Peyer's patch (tissue), 4 donors: ENCODE results near the gene B4GALT4. TPM values are rescaled to one million over a fixed set of nuclear protein-coding genes. Genes with fewer than 3 reads are reported as not detected.

Source experiments
- DNase-seq, 3 donors: peaks; one replicate each; pipeline ENCODE4 v3.0.0-alpha.2; 2017 to 2019
- H3K27ac ChIP-seq, 4 donors: fragments of 200-600 bp; sonication (generic); one replicate each; pipeline ENCODE4 v1.5.1; 2016 to 2019
- H3K27me3 ChIP-seq, 2 donors: fragments of 200-600 bp; sonication (generic); one replicate each; pipeline ENCODE4 v1.5.1; 2019
- H3K36me3 ChIP-seq, 3 donors: fragments of 200-600 bp; sonication (generic); one replicate each; pipeline ENCODE4 v1.5.1; 2016 to 2019
- H3K4me1 ChIP-seq, 4 donors: fragments of 200-600 bp; sonication (generic); one replicate each; pipeline ENCODE4 v1.5.1; 2016 to 2019
- H3K4me3 ChIP-seq, 4 donors: fragments of 200-600 bp; sonication (generic); 1 replicate in 3 of 4; 2 replicates in 1 of 4; pipeline ENCODE4 v1.5.1; 2016 to 2019; ENCODE audit warnings: mild to moderate bottlenecking in 1 of 4
- H3K9me3 ChIP-seq, 4 donors: fragments of 200-600 bp; sonication (generic); one replicate each; pipeline ENCODE4 v1.5.1; 2016 to 2019; ENCODE audit warnings: mild to moderate bottlenecking in 1 of 4
- POLR2A ChIP-seq, 2 donors: fragments of 450-650 bp; IDR thresholded peaks; one replicate each; pipeline ENCODE4 v1.5.1; 2017; ENCODE audit warnings: antibody characterized with exemption in 2 of 2, mild to moderate bottlenecking in 2 of 2, moderate library complexity in 2 of 2
- total RNA-seq, 4 donors: library from RNA; depleted of rRNA; stranded (reverse); fragments of >200 nt; gene quantifications; one replicate each; pipeline ENCODE4 v1.1.0, GENCODE V29; 2016
- TF ChIP-seq, protein P1 (sequence below), 6 experiments: fragments of 450-650 bp in 4 of 6; fragments of 200-600 bp in 2 of 6; sonication (generic) in 1 of 6; IDR thresholded peaks; one replicate each; pipeline ENCODE4 v1.5.1; 2017 to 2019; ENCODE audit warnings: antibody characterized with exemption in 6 of 6, mild to moderate bottlenecking in 3 of 6, moderate library complexity in 1 of 6

Gene B4GALT4
- total RNA-seq, 4 donors from 2014 or later: 10.7 to 59.9 (median 47.9) TPM

DNA sequence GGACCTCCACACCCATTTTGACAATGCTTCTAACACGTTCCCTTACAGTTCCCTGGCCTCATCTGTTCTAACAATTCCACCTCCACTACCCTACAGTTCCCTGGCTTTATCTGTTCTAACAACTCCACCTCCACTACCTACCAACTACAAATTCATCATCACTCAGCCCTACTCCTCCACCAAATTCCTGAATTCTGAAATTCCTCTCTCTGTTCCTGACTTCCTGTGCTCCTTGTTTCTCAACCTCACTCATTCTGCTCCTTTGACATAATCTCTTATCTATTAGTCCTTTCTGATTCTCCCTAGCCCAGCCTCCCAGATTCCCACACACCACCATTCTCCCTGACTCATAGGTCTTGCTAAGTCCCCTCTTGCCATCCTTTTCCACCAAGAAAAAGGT is 44.8 kb downstream of the B4GALT4 start:
- TF ChIP-seq, protein P1, sequence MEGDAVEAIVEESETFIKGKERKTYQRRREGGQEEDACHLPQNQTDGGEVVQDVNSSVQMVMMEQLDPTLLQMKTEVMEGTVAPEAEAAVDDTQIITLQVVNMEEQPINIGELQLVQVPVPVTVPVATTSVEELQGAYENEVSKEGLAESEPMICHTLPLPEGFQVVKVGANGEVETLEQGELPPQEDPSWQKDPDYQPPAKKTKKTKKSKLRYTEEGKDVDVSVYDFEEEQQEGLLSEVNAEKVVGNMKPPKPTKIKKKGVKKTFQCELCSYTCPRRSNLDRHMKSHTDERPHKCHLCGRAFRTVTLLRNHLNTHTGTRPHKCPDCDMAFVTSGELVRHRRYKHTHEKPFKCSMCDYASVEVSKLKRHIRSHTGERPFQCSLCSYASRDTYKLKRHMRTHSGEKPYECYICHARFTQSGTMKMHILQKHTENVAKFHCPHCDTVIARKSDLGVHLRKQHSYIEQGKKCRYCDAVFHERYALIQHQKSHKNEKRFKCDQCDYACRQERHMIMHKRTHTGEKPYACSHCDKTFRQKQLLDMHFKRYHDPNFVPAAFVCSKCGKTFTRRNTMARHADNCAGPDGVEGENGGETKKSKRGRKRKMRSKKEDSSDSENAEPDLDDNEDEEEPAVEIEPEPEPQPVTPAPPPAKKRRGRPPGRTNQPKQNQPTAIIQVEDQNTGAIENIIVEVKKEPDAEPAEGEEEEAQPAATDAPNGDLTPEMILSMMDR (IDR thresholded peaks at IDR 0.05): no peak
- TF ChIP-seq POLR2A (IDR thresholded peaks at IDR 0.05): no peak
- Histone ChIP-seq H3K4me1 (no peaks in the 10 kb centered on the region), H3K27me3 (no peaks in the 10 kb centered on the region), H3K9me3 (no peaks in the 10 kb centered on the region), H3K27ac (no peak overlapping the region), H3K36me3 (no peaks in the 10 kb centered on the region), H3K4me3 (no peak overlapping the region)
- DNase-seq: no peak

DNA sequence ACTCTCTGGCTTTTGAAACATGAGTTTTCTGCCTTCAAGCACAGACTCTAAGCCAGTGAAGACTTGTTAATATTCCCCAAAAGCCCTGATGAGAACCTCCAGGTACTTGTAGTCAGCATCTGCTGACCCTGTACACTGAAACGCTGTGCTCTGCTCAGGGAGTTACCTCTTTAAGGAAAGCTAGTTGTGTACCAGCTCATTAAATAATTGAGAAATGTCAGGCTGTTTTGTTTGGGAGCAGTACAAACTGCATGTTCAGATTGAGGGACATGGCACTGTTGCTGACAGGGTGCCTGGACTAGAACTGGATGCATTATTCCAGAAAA is 45.6 kb downstream of the B4GALT4 start:
- Histone ChIP-seq H3K9me3 (no peaks in the 10 kb centered on the region), H3K4me3 (no peak overlapping the region), H3K27me3 (no peaks in the 10 kb centered on the region), H3K4me1 (no peaks in the 10 kb centered on the region), H3K27ac (no peak overlapping the region), H3K36me3 (no peaks in the 10 kb centered on the region)
- TF ChIP-seq, protein P1 (IDR thresholded peaks at IDR 0.05): no peak
- TF ChIP-seq POLR2A (IDR thresholded peaks at IDR 0.05): no peak
- DNase-seq: no peak

DNA sequence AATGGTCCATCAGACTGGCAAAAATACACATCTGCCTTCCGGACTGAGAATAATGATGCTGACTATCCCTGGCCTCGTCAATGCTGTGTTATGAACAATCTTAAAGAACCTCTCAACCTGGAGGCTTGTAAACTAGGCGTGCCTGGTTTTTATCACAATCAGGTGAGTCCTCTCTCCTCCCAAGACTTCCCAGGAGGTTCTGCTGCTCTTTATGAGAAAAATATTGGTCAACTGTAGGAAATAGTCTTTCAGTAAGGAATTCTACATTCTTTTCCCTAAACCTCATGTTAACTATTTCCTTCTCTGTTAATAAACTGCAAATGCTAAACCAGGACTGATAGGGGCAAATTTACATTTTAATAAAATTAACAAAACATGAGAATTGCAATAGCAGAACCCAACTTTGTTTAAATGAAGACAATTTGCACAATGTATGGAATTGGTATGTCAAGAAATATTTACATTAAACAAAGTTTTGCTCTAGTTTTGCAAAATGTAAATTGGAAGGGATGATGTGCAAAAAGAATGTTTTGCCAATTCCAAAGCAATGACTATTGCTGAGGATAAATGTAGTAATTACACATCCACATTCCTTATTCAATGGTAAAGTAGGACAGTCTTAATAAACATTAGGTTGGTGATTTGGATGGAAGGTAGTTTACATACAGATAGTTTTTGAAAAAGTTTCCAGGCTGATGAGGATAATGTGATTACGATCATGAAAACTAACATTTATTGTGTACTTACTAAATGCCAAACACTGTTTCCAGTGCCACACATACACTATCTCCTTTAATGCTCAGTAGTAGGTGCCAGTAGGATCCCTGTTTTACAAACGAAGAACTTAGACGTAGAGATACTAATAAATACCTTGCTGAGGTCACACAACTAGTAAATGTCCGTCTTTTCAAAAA is 46.2 kb downstream of the B4GALT4 start:
- Histone ChIP-seq H3K27me3 (no peaks in the 10 kb centered on the region), H3K36me3 (no peaks in the 10 kb centered on the region), H3K4me1 (no peaks in the 10 kb centered on the region), H3K9me3 (no peaks in the 10 kb centered on the region), H3K27ac (no peak overlapping the region), H3K4me3 (no peak overlapping the region)
- no peak for DNase-seq
- TF ChIP-seq, protein P1 (IDR thresholded peaks at IDR 0.05): no peak
- no peak for TF ChIP-seq POLR2A (IDR thresholded peaks at IDR 0.05)

DNA sequence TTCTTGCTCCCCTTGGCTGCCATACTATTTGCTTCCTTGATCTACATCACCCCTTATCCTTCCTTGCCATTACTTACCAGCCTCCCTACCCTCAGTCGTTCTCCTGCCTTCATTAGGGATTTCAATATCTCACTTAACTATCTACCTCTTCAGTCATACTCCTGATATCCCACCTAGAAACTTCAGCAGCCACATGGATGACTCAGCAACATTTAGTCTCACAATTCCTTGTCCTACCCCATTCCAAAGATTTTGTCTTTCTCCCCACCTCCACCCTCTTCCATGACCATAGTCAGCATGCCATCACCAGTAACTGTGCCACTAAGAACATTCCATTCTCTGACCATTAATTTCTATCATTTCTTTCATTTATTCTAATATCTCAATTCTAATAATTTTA is 48.9 kb downstream of the B4GALT4 start:
- no peaks in the 10 kb centered on the region for H3K27me3 ChIP-seq
- no peaks in the 10 kb centered on the region for H3K9me3 ChIP-seq
- no peaks in the 10 kb centered on the region for H3K4me1 ChIP-seq
- TF ChIP-seq POLR2A (IDR thresholded peaks at IDR 0.05): no peak
- TF ChIP-seq, protein P1 (IDR thresholded peaks at IDR 0.05): no peak
- H3K36me3 ChIP-seq: no peaks in the 10 kb centered on the region
- H3K27ac ChIP-seq: no peak overlapping the region
- DNase-seq: no peak
- no peak overlapping the region for H3K4me3 ChIP-seq

DNA sequence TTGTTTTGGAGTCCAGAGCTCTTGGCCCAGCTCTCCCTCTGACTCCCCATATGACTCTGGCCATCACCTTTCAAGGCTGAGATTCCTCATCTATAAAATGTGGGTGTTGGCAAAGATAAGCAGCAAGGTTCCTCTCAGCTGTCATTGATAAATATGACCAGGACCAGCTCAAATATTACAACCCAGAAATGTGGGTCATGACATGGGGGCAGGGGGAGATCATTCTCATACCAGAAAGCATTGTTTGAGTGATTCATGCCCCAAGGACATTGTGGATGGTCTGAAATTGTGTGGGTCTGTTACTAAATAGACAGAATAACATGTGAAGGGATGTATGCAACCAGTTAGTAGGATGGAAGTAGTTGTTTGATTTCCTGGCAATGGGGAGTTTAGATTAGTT is 53.4 kb downstream of the B4GALT4 start:
- no peak overlapping the region for H3K4me3 ChIP-seq
- H3K4me1 ChIP-seq: no peaks in the 10 kb centered on the region
- TF ChIP-seq, protein P1 (IDR thresholded peaks at IDR 0.05): no peak
- TF ChIP-seq POLR2A (IDR thresholded peaks at IDR 0.05): no peak
- no peaks in the 10 kb centered on the region for H3K9me3 ChIP-seq
- H3K27ac ChIP-seq: no peak overlapping the region
- no peaks in the 10 kb centered on the region for H3K36me3 ChIP-seq
- no peaks in the 10 kb centered on the region for H3K27me3 ChIP-seq
- DNase-seq: no peak
